C4-2B (cell line): ENCODE data around the gene MMS19.

Experiments used
- ZFX ChIP-seq: fragments of 450-650 bp; IDR thresholded peaks from 2 replicates; pipeline ENCODE4 v1.6.1; 2017
- TF ChIP-seq, protein P1 (sequence below): fragments of 450-650 bp; conservative IDR thresholded peaks from 2 replicates; pipeline ENCODE4 v1.5.1; 2017; ENCODE audit warnings: mild to moderate bottlenecking

DNA sequence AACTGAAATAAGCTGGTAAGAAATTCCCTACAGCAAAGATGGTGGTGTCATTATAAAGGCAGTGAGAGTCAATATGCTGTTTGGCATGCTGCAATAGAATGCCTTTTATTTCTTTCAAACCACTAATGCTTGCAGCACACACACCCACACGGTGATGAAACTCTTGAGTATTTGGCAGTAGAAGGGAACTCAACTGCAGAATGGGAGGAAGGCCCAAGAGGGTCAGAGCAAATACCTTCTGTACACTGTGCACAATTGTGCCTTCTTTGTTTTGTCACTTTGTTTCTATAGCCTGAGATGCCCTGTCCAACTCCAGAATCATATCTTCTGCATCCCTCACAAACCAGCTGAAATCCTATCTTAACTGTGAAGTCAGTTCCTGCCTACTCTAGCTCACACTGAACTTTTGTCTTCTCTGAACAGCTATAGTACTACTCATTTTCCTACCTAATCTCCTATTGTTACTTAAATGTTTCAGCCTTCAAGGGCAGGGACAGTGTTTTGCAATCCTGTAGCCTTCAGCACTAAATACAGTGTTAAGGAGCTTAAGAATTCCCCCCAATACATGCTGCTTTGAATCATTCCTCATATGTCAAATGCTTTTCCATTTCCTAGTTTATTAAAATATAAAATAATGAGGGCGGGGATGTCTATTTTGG, 22.2 kb downstream of the MMS19 start:
- TF ChIP-seq, protein P1, sequence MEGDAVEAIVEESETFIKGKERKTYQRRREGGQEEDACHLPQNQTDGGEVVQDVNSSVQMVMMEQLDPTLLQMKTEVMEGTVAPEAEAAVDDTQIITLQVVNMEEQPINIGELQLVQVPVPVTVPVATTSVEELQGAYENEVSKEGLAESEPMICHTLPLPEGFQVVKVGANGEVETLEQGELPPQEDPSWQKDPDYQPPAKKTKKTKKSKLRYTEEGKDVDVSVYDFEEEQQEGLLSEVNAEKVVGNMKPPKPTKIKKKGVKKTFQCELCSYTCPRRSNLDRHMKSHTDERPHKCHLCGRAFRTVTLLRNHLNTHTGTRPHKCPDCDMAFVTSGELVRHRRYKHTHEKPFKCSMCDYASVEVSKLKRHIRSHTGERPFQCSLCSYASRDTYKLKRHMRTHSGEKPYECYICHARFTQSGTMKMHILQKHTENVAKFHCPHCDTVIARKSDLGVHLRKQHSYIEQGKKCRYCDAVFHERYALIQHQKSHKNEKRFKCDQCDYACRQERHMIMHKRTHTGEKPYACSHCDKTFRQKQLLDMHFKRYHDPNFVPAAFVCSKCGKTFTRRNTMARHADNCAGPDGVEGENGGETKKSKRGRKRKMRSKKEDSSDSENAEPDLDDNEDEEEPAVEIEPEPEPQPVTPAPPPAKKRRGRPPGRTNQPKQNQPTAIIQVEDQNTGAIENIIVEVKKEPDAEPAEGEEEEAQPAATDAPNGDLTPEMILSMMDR = no peak
- no peak for TF ChIP-seq ZFX
